NCI-H345 treated with DMSO at 0.1 percent for 48 hours (cell line): Measurements from ENCODE around the gene CMIP.

Experiments
- DNase-seq: peaks from one replicate; lab custom pipeline; 2025; ENCODE audit not compliant: unreplicated experiment; lab: John Stamatoyannopoulos, UW

Gene CMIP

DNA sequence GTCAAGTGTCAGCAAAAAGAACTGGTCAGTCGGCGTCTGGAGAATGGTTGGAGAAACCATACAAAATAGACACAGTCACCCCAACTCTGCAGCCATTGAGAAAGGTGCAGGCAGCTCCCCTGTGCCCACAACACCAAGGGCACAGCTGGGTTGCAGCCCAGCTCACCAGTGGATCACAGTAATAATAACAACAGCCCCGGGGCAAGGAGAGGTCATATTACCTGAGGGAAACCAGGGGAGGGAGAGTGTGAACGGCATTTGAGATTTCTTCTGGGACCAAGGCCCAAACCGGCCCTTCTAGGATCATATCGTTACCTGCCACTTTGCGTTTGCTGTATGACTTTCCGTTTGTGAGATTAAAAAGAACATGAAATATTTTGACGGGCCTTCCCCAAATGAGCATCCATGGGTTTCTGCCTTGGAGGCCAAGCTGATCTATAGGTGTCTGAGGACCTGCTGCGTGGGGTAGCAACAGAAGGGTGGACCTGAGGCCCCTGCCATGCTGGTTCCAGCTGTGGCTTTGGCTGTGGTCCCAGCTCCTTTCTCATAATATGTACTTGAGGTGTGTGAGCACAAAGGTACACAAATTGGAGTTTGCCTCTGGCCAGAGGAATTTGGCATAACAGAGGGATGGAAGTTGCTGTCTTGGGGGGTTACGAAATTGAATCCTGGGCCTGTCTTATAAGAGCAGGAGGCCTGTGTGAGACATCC lies 154.6 kb downstream of the CMIP start:
- peak; percentile 40 for DNase-seq

DNA sequence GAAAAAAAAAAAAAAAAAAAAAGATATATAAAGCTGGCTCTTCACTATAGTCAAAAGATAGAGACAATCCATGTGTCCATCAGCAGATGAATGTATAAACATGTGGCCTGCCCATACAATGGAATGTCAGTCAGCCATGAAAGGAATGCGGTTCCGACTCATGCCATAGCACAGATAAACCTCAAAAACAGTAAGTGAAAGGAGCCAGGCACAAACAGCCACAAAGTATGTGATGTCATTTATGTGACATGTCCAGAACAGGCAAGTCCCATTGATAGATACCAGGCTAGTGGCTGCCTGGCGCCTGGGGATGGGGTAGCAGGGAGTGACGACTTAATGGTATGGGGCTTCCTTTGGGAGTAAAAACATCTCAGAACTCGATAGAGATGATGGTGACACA lies 155.7 kb downstream of the CMIP start:
- no peak for DNase-seq

DNA sequence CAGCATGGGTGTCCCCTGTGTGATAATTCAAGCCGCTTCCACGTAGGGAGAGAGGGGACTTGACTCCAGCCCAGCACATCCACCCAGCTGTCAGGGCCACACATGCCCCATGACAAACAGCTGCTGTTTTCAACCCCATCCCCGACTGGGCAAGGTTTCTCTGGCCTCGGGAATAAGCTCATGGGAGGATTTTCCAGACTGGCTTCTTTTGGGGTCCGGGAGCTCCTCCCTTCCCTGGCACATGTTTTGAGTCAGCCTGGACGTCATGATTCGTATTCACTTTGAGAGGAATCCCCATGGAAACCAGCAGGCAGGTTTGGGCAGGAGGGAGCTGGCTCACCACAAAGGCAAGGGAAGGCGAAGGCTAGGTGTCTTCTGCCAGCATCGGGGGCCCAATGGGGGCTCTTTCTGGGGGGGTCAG lies 156.4 kb downstream of the CMIP start:
- DNase-seq = no peak

DNA sequence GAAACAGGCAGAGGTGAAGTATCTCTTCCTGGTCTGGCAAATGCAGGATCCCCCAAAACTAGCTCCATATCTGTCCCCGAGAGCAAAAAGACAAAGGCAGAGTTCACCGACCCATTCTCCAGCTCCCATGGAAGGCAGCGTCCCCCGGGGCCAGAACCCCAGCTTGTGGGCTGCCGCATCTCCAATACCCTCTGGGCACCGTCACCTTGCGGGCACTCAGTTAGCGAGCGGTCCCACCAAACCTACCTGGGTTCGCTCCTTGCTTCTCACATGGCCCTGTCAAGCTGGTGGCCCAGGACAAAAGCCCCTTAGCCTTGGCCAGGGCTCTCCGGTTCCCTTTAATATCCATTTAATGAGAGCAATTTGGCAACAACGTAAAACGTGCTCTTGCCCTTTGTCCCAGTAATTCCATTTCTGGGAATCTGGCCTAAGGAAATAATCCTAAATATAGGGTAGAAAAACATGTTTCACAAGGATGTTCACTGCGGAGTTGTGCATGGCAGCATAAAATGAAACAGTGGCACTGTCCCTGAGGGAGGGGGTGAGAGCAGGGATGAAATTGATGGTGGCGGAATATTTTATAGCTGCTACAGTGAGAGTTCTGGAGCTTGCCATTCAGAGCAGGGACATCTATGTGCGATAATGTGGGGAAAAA lies 157.1 kb downstream of the CMIP start:
- no peak for DNase-seq

DNA sequence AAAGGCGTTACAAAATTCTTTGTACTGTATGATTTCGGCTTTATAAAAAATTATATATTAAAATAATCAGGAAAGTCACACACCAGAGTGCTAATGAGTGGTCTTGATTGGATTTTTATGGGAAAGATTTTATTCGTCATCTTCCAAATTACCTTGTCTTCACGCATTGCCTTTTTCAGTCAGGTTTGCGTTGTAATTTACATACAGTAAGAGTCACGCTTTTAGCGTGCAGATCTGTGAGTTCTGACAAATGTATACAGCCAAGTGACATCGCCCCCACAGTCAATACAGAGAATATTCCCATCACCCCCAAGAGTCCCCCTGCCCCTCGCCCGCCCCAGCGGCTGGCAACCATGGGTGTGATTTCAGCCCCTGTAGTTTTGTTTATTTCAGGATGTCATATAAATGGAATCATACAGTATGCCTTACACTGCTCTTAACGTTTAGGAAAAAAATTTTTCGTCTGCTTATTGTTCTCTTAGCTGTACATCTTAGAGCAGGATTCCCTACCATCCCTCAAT lies 157.7 kb downstream of the CMIP start:
- DNase-seq = no peak

DNA sequence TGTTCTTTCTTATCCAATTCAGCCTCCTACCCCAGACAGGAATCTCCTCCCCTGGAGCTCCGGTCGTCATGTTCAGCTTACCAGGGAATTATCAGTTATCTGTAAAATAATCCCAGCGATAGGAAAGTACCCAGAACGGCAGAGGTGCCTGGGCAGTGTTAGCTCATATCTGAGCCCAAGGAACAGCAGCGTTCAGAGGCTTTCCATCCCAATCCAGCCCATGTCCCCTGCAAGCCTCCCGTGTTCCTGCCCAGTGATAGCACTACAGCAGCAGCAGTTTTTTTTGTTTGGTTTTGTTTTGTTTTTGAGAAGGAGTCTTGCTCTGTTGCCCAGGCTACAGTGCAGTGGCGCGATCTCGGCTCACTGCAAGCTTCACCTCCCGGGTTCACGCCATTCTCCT lies 158.2 kb downstream of the CMIP start:
- no peak for DNase-seq

DNA sequence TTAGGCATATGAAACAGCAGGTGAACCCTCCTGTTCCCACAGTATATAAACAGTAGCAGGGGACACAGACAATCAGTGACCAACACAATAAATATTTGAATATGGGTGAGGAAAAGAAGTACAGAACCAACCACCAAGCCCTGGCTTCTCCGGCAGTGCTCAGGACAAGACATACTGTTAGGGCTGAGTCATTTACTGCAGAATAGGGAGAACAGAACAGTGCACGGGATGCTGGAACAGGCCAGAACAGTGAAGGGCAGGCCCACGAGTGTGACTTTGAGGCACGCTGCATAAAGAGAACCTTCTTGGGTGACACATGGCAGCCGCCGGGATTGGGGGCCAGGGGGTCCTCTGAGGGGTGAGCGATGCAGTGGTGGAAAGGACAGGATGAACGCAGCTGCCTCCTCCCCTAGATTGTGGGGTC lies 160.4 kb downstream of the CMIP start:
- no peak for DNase-seq

DNA sequence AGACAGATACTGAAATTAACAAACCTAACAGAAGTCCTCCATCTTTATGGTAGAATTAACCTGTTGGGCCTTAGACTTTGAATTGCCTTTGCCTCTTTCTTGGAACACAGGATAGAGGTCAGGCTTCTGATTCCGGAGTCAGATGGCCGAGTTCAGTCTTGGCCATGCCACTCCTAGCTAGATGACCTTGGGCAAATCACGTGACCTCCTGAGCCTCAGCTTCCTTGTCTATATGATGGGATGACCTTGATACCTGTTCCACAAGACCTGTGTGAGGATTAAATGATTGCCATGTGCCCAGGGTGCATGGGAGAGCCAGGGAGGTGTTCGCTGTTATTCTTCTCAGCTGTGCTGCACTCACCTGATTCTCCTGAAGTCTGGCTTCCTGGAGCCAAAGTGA lies 161.4 kb downstream of the CMIP start:
- no peak for DNase-seq

DNA sequence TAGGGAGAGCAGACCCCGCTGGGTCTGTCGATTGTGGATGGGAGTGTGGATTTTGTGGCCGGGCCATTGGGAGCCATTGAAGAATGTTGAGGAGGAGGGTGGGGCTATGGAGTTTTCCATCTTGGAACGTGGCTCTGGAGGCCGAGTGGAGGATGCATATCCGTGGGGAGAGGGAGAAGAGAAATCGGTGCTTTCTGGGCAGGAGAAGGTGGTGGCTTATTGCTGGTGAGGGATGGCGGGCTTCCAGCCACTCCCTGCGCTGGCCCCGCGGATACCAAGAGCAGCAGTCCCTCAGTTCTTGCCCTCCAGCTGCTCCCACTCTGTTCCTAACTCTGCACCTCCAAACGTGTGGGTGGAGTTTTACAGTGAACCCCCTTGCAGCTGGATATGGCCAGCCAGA lies 162.4 kb downstream of the CMIP start:
- DNase-seq = no peak

DNA sequence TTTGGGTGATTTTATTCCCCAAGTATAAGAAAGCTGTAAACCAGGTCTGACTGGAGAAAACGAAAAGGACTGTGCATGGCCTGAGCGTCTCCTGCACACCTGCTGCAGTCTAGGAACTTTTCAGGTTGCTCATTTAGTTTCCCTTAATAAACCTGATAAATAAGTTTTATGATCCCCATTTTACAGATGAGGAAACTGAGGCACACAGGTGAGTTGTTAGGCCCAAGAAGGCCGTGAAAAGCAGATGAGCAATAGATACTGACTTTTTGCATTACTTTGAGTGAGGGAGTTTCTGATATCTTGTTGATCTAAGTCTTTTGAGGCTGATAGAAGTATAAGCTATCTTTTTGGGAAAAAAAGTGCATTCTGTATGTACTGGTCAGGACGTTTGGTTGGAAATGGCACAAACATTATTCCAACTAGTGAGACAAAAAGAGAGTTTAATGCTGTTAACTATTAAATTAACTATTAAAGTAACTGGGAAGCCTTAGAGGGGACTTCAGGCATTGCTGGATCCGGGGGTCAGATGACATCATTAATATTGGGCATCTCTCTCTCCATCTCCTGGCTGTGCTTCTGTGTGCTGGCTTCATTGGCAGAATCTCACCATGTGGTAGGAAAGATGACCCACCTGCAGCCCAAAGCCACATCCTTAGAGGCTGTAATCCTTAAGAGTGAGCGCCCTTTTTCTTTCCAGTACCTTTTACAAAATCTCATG lies 163.4 kb downstream of the CMIP start:
- DNase-seq = no peak

DNA sequence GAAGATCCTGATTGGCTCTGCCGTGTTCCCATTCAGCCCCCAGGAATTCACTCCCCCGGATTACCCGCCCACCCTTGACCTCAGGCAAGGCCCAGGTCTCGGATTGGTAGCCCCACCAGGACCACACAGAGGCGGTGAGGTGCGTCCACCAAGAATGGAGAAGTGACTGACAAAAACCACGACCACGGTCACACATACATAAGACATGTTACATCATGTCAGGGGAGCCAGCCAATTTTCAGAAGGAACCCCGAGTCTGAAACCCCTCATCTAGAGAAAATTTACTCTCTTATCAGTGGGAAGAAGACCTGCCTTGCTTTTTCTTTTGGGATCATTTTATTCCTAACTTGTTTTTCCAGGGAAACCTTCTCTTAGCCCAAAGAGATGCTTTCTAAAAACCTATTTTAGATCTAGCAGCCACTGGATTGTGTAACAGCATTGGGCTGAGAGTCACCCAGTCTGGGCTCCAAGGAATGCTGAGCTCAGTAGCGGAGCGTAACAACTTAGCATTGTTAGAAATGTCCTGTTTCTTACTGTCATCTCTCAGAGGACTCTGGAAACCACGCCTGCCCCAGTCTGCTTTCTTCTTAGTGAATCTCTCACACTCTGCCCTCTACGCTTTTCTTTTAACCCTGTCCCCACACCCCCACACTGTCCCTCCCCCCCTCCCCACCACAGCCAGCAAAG lies 164.1 kb downstream of the CMIP start:
- DNase-seq = no peak

DNA sequence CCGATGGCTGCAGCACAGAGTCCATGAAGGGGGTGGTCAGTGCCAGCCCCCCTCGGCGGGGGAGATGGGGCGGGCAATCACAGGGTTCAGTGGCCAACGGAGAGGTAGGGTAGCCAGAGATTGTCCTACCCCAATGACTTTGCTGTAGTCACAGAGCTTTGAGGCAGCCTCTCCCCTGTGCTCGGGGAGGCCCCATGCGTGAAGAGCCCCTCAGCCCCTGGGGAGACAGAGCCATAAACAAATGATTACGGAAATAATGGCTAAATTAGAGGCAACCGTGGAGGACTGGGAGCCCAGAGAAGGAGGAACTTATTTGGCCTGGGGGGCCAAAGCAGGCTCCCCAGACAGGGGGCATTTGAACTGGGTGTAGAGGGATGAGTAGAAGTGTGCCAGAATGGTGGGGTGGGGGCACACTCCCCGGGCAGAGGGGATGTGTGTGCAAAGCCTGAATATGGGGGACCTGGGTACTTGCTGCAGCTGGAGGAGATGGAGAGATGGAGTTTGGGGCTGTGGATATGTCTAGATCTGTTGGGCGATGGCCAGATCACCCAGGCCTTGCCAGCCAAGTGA lies 164.8 kb downstream of the CMIP start:
- DNase-seq = no peak

DNA sequence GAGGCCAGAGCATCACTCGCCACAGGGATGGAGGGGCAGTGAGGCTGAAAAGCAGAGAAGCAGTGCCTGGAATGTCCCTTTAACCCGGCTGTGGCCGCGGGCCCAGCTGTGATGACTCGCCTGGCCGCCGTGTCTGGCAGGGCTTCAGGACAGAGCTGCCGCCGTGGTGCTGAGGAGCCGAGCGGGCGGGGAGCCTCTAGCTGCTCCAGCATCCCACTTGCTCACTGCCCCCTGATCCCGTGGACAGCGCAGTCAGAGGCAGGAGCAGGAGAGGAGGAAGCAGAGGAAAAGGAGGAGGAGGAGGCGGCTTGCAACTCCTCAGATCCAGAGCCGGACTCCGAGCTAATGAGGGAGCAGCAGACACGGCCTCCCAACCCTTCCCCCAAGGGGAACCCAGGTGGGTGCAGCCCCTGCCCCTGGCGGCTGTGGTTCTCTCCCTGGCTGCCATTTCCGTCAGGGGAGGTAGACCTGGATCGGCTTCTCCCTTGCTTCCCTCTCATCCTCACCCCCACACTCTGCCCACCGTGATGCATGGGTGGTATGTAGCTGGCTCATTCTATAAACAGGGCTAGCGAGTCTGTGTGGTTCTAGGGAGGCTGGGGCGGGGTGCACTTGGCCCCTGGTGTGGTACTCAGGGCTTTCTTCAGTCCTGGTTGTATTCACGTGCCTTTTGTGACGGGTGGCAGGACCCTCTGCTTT lies 165.7 kb downstream of the CMIP start:
- DNase-seq = no peak

DNA sequence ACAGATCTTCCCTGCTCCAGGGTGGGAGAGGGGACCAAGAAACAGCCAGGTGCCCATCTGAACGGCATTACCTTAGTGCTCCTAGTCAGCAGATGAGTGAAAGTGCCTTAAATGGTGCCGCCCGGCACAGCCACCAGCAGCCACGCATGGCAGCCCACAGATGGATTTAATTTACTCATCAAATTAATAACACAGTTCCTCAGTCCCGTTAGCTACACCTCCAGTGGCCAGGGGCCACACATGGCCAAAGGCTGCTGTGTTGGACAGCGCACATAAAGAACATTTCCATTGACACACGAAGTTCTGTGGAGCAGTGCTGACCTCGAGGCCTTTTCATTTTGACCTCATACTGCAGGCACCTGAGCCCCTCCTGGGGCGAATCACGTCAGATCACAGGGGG lies 166.3 kb downstream of the CMIP start:
- DNase-seq = no peak

DNA sequence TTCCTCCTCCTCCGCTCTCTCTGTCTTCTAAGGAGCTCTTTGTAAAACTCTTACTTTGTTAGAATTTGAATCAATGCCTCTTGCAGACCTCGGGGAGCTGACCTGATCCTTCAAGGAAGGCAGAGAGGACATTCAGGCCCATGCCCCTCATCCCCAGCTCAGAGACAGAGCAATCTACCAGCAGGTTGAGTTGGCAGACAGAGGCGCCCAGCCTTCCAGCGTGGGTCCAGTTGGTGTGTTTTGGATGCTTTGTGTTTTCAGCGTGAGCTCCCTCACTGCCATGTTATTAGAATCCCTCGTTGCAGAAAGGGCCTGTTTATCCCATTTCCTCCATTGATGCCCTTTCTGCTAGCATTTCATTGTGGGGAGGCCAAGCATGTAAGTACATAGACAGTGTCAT lies 167.1 kb downstream of the CMIP start:
- DNase-seq = no peak

DNA sequence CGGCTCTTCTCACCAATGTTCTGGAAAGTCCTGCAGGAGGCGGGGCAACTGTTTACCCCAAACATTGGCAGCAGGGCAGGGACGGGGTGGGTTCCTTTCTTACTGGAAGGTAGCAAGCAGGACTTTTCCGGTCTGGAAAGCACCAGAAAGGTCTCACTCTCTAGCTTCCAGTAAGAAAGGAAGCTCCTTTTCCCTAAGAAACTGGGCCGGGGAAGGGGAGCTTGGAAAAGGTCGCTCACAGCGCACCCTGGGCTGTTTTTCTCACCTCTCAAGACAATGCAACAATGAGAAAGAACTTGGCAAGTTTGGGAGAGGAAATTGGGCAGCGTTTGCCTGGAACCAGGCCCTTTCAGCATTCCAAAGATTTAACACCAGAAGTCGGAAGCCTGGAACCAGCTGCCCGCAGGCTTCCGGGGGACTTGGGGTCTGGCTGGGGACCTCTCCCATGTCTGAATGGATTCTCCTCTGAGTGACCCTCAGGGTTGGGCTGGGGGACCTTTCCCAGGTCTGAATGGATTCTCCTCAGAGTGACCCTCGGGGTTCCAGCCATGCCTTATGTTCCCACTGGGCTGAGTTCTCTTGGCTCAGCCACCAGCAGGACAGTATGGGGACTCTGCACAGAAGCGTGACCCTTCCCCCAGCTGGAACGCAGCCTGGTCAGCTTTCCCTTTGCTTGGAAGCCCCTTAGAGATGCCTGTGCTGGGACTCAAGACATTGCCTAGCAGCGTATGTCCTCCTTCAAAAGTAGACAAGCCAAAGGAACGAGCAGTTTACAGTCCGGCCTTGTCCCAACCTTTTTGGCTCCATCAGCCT lies 167.9 kb downstream of the CMIP start:
- DNase-seq = no peak

DNA sequence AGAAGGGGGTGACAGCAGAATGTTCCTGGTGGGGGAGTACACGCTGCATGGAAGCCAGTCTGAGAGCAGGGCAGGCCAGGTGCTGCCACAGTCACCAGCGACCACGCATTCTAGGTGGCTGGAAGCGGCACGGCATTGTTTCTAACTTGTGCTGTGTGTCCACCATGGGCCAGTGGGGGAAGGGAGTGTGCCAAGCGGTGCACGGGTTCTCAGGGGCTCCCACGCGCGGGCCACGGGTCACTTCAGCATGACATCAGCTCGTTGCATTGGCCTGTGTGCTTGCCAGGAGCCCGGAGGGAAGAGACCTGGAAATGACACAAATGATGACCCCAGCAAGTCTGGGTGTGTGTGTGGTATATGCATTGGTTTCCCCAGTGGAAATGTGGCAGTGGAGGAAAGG lies 169.6 kb downstream of the CMIP start:
- no peak for DNase-seq

DNA sequence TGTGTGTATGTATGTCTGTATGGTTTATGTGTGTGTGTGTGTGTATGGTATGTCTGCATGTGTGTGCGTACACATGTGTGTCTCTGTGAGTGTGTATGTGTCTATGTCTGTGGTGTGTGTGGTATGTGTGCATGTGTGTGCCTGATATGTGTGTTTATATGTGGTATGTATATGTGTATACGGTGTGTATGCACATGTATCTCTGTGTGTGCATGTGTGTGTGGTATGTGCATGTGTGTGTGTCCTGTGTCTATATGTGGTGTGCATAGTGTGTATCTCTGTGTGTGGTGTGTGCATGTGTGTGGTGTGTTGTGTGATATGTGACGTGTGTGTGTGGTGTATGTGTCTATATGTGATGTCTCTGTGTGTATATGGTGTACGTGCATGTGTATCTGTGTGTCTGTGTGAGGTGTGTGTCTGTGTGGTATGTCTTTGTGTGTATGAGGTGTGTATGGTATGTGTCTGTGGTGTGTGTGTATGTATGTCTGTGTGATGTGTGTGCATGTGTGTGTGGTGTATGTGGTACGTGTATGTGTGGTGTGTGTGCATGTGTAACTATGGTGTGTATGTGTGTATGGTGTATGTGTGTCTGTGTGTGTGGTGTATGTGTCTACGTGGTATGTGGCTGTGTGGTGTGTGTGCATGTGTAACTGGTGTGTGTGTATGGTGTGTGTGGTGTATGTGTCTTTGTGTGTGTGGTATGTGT lies 170.2 kb downstream of the CMIP start:
- DNase-seq = no peak

DNA sequence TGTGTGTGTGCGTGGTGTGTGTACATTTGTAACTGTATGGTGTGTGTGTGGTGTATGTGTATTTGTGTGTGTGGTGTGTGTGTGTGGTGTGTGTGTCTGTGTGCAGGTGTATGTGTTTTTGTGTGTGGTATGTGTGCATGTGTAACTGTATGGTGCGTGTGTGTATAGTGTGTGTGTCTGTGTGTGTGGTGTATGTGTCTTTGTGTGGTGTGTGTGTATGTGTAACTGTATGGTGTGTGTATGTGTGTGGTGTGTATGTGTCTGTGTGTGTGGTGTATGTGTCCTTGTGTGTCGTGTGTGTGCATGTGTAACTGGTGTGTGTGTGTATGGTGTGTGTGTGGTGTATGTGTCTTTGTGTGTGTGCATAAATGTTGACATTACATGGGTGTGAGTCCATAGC lies 170.8 kb downstream of the CMIP start:
- DNase-seq = no peak
